Measurements from ENCODE around the gene ADA.
"Not testable (repeated sequence)": the region's sequence is repeated elsewhere in the genome, so short reads cannot be mapped to it uniquely, and the experiment has no call there.

- not testable (repeated sequence) for TF ChIP-seq CTCF (conservative IDR thresholded peaks at IDR 0.05); EZH2 (IDR thresholded peaks at IDR 0.05; ENCODE audit: low read depth)
These were observed 63.2 kb downstream of the ADA start for GRCh38 chr20:44588321-44588720.

All from PC-9 (cell line).